Esophagus (tissue), 2 donors: ENCODE data around the gene CDH13. TPM values are rescaled to one million over a fixed set of nuclear protein-coding genes. Genes with fewer than 3 reads are reported as not detected.

ENCODE experiments used
- H3K27ac ChIP-seq, 2 donors: one replicate each; pipeline ENCODE4 v1.5.1; 2013; ENCODE audit warnings: low read depth in 2 of 2, mild to moderate bottlenecking in 2 of 2, inconsistent platforms in 1 of 2, low read length in 1 of 2, moderate library complexity in 1 of 2
- H3K27me3 ChIP-seq, 2 donors: one replicate each; pipeline ENCODE4 v1.6.1; 2013; ENCODE audit warnings: low read length in 2 of 2, control low read depth in 1 of 2, mild to moderate bottlenecking in 1 of 2; ENCODE audit not compliant: insufficient read depth in 2 of 2, control insufficient read depth in 1 of 2
- H3K36me3 ChIP-seq, 2 donors: one replicate each; pipeline ENCODE4 v1.6.1; 2013; ENCODE audit warnings: low read length in 1 of 2; ENCODE audit not compliant: control insufficient read depth in 2 of 2, insufficient read depth in 2 of 2
- H3K4me1 ChIP-seq, 2 donors: one replicate each; pipeline ENCODE4 v1.6.1; 2013; ENCODE audit warnings: low read length in 1 of 2; ENCODE audit not compliant: control insufficient read depth in 2 of 2, insufficient read depth in 2 of 2
- H3K4me3 ChIP-seq, 2 donors: one replicate each; pipeline ENCODE4 v1.5.1; 2013; ENCODE audit warnings: low read length in 2 of 2, mild to moderate bottlenecking in 2 of 2, low read depth in 1 of 2, moderate library complexity in 1 of 2
- H3K9me3 ChIP-seq, 2 donors: one replicate each; pipeline ENCODE4 v1.6.1; 2013; ENCODE audit warnings: mild to moderate bottlenecking in 2 of 2, low read depth in 1 of 2, low read length in 1 of 2, moderate library complexity in 1 of 2; ENCODE audit not compliant: control insufficient read depth in 2 of 2, insufficient read depth in 1 of 2
- WGBS, 2 donors: extraction: QIAGEN DNeasy Blood & Tissue Kit; methylation state at CpG; one replicate each; pipeline ENCODE4 v1.1.7; 2013; 5-methylcytosine and 5-hydroxymethylcytosine counted together
- polyA plus RNA-seq, 2 donors: library from polyadenylated mRNA; stranded (reverse); fragments of 200-250 nt; gene quantifications; one replicate each; pipeline ENCODE4 v1.2.3, GENCODE V29; 2013
- donor health status: healthy with polysubstance abuse.
- donor health status: Bipolar disorder and iron deficiency.

The CDH13 gene
- polyA plus RNA-seq, 2 donors, result 1.3 to 4.3 TPM

GRCh38 chr16:82744958-82745357, 118.2 kb downstream of the CDH13 start:
- Histone ChIP-seq H3K36me3 (no peaks in the 10 kb centered on the region), H3K9me3 (no peaks in the 10 kb centered on the region), H3K27me3 (no peaks in the 10 kb centered on the region), H3K27ac (no peak overlapping the region), H3K4me3 (no peak overlapping the region), H3K4me1 (no peaks in the 10 kb centered on the region)
- 77 to 94% methylated on average over 7 of the region's 7 CpGs for WGBS, 2 donors

GRCh38 chr16:82748026-82748425, 121.3 kb downstream of the CDH13 start:
- Histone ChIP-seq H3K9me3 (no peaks in the 10 kb centered on the region), H3K27ac (no peak overlapping the region), H3K4me3 (no peak overlapping the region), H3K36me3 (no peaks in the 10 kb centered on the region), H3K4me1 (no peaks in the 10 kb centered on the region), H3K27me3 (no peaks in the 10 kb centered on the region)
- 38 to 51% methylated on average over 5 of the region's 5 CpGs for WGBS, 2 donors

- no peaks in the 10 kb centered on the region for H3K4me1 ChIP-seq
- no peak overlapping the region for H3K27ac ChIP-seq
- H3K4me3 ChIP-seq, result no peak overlapping the region
- no peaks in the 10 kb centered on the region for H3K9me3 ChIP-seq
- H3K27me3 ChIP-seq, result no peaks in the 10 kb centered on the region
- H3K36me3 ChIP-seq, result no peaks in the 10 kb centered on the region
- 56 to 63% methylated on average over 3 of the region's 3 CpGs for WGBS, 2 donors
Measured at GRCh38 chr16:82750068-82750467, 123.3 kb downstream of the CDH13 start.

GRCh38 chr16:82751020-82751419, 124.3 kb downstream of the CDH13 start:
- H3K9me3 ChIP-seq, result no peaks in the 10 kb centered on the region
- no peak overlapping the region for H3K4me3 ChIP-seq
- no peaks in the 10 kb centered on the region for H3K27me3 ChIP-seq
- no peaks in the 10 kb centered on the region for H3K36me3 ChIP-seq
- 92% methylated on average over 2 of the region's 2 CpGs for WGBS, 2 donors
- H3K27ac ChIP-seq, result no peak overlapping the region
- no peaks in the 10 kb centered on the region for H3K4me1 ChIP-seq

GRCh38 chr16:82752172-82752571, 125.4 kb downstream of the CDH13 start:
- no peak overlapping the region for H3K4me3 ChIP-seq
- no peaks in the 10 kb centered on the region for H3K4me1 ChIP-seq
- H3K27ac ChIP-seq, result no peak overlapping the region
- no peaks in the 10 kb centered on the region for H3K36me3 ChIP-seq
- no peaks in the 10 kb centered on the region for H3K9me3 ChIP-seq
- no peaks in the 10 kb centered on the region for H3K27me3 ChIP-seq
- WGBS, 2 donors, result 94 to 95% methylated on average over 5 of the region's 5 CpGs

- 94 to 96% methylated on average over 4 of the region's 4 CpGs for WGBS, 2 donors
- no peaks in the 10 kb centered on the region for H3K27me3 ChIP-seq
- no peak overlapping the region for H3K27ac ChIP-seq
- no peaks in the 10 kb centered on the region for H3K4me1 ChIP-seq
- H3K4me3 ChIP-seq, result no peak overlapping the region
- H3K9me3 ChIP-seq, result no peaks in the 10 kb centered on the region
- H3K36me3 ChIP-seq, result no peaks in the 10 kb centered on the region
Measured at GRCh38 chr16:82753821-82754220, 127.1 kb downstream of the CDH13 start.

- H3K27me3 ChIP-seq, result no peaks in the 10 kb centered on the region
- no peaks in the 10 kb centered on the region for H3K4me1 ChIP-seq
- WGBS, 2 donors, result 84 to 87% methylated on average over 3 of the region's 3 CpGs
- no peak overlapping the region for H3K4me3 ChIP-seq
- no peaks in the 10 kb centered on the region for H3K9me3 ChIP-seq
- H3K27ac ChIP-seq, result no peak overlapping the region
- H3K36me3 ChIP-seq, result no peaks in the 10 kb centered on the region
Measured at GRCh38 chr16:82754716-82755513, 128.1 kb downstream of the CDH13 start.

- WGBS, 2 donors, result 79 to 84% methylated on average over 4 of the region's 4 CpGs
- Histone ChIP-seq H3K36me3 (no peaks in the 10 kb centered on the region), H3K27ac (no peak overlapping the region), H3K4me1 (no peaks in the 10 kb centered on the region), H3K27me3 (no peaks in the 10 kb centered on the region), H3K4me3 (no peak overlapping the region), H3K9me3 (no peaks in the 10 kb centered on the region)
Measured at GRCh38 chr16:82755570-82756282, 129.0 kb downstream of the CDH13 start.

GRCh38 chr16:82756283-82756599, 129.5 kb downstream of the CDH13 start:
- no peaks in the 10 kb centered on the region for H3K4me1 ChIP-seq
- H3K27me3 ChIP-seq, result no peaks in the 10 kb centered on the region
- WGBS, 2 donors, result 67 to 69% methylated on average over 3 of the region's 3 CpGs
- H3K9me3 ChIP-seq, result no peaks in the 10 kb centered on the region
- no peak overlapping the region for H3K4me3 ChIP-seq
- no peak overlapping the region for H3K27ac ChIP-seq
- H3K36me3 ChIP-seq, result no peaks in the 10 kb centered on the region

GRCh38 chr16:82758406-82758805, 131.6 kb downstream of the CDH13 start:
- Histone ChIP-seq H3K4me1 (no peaks in the 10 kb centered on the region), H3K4me3 (no peak overlapping the region), H3K27ac (no peak overlapping the region), H3K9me3 (no peaks in the 10 kb centered on the region), H3K27me3 (no peaks in the 10 kb centered on the region), H3K36me3 (no peaks in the 10 kb centered on the region)
- WGBS, 2 donors, result 93 to 99% methylated on average over 4 of the region's 4 CpGs
